Uterus (tissue), 2 donors: ENCODE data around the gene BTAF1.

Experiments
- POLR2A ChIP-seq, 2 donors: fragments of 450-650 bp; IDR thresholded peaks; one replicate each; pipeline ENCODE4 v1.6.1; 2016; ENCODE audit warnings: antibody characterized with exemption in 2 of 2, mild to moderate bottlenecking in 1 of 2, moderate library complexity in 1 of 2
- TF ChIP-seq, protein P1 (sequence below), 4 experiments: fragments of 200-600 bp in 2 of 4; fragments of 450-650 bp in 2 of 4; sonication (generic) in 2 of 4; IDR thresholded peaks; one replicate each; pipeline ENCODE4 v1.5.1; 2016 to 2019; ENCODE audit warnings: antibody characterized with exemption in 4 of 4, mild to moderate bottlenecking in 2 of 4, moderate library complexity in 1 of 4

DNA sequence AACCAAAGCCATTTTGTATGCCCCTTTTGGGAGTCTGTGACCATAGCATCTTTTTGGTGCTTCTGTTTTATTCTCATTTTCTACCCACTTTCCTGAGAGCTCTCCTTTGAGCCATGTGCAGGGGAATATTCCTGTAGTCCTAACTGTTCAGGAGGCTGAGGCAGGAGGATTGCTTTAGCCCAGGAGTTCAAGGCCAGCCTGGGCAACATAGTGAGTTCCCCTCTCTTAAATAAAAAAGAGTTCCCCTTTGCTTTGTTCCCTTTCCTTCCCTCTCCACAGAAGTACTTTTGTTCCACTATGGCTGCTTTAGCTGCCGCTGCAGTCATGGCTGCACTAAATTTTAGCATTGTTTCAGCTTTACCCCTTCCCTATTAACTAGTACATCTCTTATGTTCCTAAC, 85.9 kb downstream of the BTAF1 start:
- TF ChIP-seq POLR2A (IDR thresholded peaks at IDR 0.05): no peak
- TF ChIP-seq, protein P1, sequence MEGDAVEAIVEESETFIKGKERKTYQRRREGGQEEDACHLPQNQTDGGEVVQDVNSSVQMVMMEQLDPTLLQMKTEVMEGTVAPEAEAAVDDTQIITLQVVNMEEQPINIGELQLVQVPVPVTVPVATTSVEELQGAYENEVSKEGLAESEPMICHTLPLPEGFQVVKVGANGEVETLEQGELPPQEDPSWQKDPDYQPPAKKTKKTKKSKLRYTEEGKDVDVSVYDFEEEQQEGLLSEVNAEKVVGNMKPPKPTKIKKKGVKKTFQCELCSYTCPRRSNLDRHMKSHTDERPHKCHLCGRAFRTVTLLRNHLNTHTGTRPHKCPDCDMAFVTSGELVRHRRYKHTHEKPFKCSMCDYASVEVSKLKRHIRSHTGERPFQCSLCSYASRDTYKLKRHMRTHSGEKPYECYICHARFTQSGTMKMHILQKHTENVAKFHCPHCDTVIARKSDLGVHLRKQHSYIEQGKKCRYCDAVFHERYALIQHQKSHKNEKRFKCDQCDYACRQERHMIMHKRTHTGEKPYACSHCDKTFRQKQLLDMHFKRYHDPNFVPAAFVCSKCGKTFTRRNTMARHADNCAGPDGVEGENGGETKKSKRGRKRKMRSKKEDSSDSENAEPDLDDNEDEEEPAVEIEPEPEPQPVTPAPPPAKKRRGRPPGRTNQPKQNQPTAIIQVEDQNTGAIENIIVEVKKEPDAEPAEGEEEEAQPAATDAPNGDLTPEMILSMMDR (IDR thresholded peaks at IDR 0.05): no peak
